ENCODE data around the gene GABRG3.

DNA sequence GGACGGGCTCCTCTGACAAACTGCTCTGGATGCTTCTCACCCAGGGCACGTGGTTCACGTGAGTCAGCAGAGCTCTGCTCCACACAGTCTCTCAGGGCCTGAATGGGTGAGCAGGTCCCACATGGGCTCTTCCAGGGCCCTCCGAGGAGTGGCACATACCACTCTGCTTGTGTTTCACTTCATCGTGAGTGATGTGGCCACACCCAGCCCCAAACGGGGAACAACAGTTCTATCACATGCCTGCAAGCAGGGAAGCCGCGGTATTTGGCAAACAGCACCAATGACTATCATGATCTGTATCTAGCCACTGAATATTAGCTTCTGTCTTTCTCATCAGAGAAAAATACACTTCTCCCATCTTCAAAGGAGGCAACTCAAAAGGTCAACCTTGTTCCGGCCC, 352.8 kb downstream of the GABRG3 start:
- TF ChIP-seq, protein P1, sequence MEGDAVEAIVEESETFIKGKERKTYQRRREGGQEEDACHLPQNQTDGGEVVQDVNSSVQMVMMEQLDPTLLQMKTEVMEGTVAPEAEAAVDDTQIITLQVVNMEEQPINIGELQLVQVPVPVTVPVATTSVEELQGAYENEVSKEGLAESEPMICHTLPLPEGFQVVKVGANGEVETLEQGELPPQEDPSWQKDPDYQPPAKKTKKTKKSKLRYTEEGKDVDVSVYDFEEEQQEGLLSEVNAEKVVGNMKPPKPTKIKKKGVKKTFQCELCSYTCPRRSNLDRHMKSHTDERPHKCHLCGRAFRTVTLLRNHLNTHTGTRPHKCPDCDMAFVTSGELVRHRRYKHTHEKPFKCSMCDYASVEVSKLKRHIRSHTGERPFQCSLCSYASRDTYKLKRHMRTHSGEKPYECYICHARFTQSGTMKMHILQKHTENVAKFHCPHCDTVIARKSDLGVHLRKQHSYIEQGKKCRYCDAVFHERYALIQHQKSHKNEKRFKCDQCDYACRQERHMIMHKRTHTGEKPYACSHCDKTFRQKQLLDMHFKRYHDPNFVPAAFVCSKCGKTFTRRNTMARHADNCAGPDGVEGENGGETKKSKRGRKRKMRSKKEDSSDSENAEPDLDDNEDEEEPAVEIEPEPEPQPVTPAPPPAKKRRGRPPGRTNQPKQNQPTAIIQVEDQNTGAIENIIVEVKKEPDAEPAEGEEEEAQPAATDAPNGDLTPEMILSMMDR (IDR thresholded peaks at IDR 0.05) = no peak
- no peak for TF ChIP-seq POLR2A (IDR thresholded peaks at IDR 0.05)
